Stimulated activated effector memory CD8-positive, alpha-beta T cell treated with anti-CD3 and anti-CD28 coated beads, Interleukin-12 subunit alpha, Interleukin-12 subunit beta, amount 100 ng/mL, for 72 hours (primary cell): Measurements from ENCODE around the gene ADAMTS12.
"Not testable (repeated sequence)": the region's sequence is repeated elsewhere in the genome, so short reads cannot be mapped to it uniquely, and the experiment has no call there.

Source experiments
- ATAC-seq: fragments of 150-1000 bp; cut with Tn5 transposase; 2 replicates; pipeline ENCODE4 v1.10.0; 2021
- DNase-seq, 2 donors: peaks; one replicate each; pipeline ENCODE4 v3.0.0; 2021 to 2022; ENCODE audit warnings: low spot score in 2 of 2
- H3K27ac Mint-ChIP-seq: one replicate; pipeline ENCODE4 v1.8.0; 2022; ENCODE audit warnings: mild to moderate bottlenecking, mixed read lengths
- H3K36me3 Mint-ChIP-seq: one replicate; pipeline ENCODE4 v1.8.0; 2022; ENCODE audit warnings: mild to moderate bottlenecking, mixed read lengths
- H3K4me1 Mint-ChIP-seq: one replicate; pipeline ENCODE4 v1.8.0; 2022; ENCODE audit warnings: mixed read lengths
- H3K4me3 Mint-ChIP-seq: one replicate; pipeline ENCODE4 v1.8.0; 2022; ENCODE audit warnings: mild to moderate bottlenecking, mixed read lengths
- H3K9me3 Mint-ChIP-seq: one replicate; pipeline ENCODE4 v1.8.0; 2022; ENCODE audit warnings: mixed read lengths

The ADAMTS12 gene

GRCh38 chr5:33883482-33883881 is 8.3 kb downstream of the ADAMTS12 start:
- no peaks in the 10 kb centered on the region for H3K4me1 Mint-ChIP-seq
- H3K9me3 Mint-ChIP-seq: no peaks in the 10 kb centered on the region
- DNase-seq (no peak), ATAC-seq (no peak)
- H3K36me3 Mint-ChIP-seq: no peaks in the 10 kb centered on the region
- no peak overlapping the region for H3K27ac Mint-ChIP-seq
- H3K4me3 Mint-ChIP-seq: no peak overlapping the region

GRCh38 chr5:33880319-33880718 is 11.5 kb downstream of the ADAMTS12 start:
- DNase-seq (no peak), ATAC-seq (no peak)
- Mint-ChIP-seq H3K4me3 (no peak overlapping the region), H3K27ac (no peak overlapping the region), H3K4me1 (no peaks in the 10 kb centered on the region), H3K9me3 (peaks cover 2% of the 10 kb centered on the region), H3K36me3 (no peaks in the 10 kb centered on the region)

DNA sequence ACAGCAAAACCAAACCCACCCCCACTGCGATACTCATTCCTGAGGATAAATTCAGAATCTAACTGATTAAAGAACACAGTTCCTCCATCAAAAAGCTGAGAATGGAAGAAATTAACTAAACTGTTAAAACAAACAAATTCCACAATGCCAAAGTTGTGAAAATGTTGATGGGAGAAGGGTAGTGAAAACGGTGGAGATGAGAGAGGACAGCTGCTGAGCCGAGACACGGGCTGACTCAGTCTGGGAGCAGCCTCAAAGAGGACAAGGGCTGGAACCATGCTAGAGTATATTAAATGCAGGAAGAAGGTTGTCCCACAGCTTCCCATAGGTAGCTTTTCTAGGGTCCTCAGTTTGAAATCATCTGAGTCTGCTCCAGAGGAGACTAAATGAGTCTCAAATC is 14.3 kb downstream of the ADAMTS12 start:
- Mint-ChIP-seq H3K4me1 (no peaks in the 10 kb centered on the region), H3K4me3 (no peak overlapping the region), H3K9me3 (peaks cover 2% of the 10 kb centered on the region), H3K27ac (no peak overlapping the region), H3K36me3 (no peaks in the 10 kb centered on the region)
- DNase-seq (no peak), ATAC-seq (no peak)

DNA sequence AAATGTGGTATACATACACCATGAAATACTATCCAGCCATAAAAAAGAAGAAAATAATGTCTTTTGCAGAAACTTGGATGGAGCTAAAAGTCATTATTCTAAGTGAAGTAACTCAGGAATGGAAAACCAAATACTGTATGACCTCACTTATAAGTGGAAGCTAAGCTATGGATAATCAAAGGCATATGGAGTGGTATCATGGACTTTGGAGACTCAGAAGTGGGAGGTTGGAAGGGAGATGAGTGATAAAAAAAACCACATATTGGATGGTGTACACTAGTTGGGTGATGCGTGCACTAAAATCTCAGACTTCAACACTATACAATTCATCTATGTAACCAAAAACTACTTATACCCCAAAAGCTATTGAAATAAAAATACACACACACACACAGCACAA is 24.5 kb downstream of the ADAMTS12 start:
- Mint-ChIP-seq H3K27ac (no peak overlapping the region), H3K36me3 (no peaks in the 10 kb centered on the region), H3K9me3 (peaks cover 11% of the 10 kb centered on the region), H3K4me1 (no peaks in the 10 kb centered on the region), H3K4me3 (no peak overlapping the region)
- DNase-seq (no peak), ATAC-seq (no peak)

- not testable (repeated sequence) for ATAC-seq, H3K4me3 Mint-ChIP-seq, H3K36me3 Mint-ChIP-seq, H3K4me1 Mint-ChIP-seq, DNase-seq, H3K27ac Mint-ChIP-seq, H3K9me3 Mint-ChIP-seq
Measured at GRCh38 chr5:33859177-33859576, 32.6 kb downstream of the ADAMTS12 start.

GRCh38 chr5:33857037-33857436 is 34.8 kb downstream of the ADAMTS12 start:
- Mint-ChIP-seq H3K4me1 (no peaks in the 10 kb centered on the region), H3K36me3 (no peaks in the 10 kb centered on the region), H3K27ac (no peak overlapping the region), H3K4me3 (no peak overlapping the region), H3K9me3 (no peaks in the 10 kb centered on the region)
- DNase-seq (no peak), ATAC-seq (no peak)

- Mint-ChIP-seq H3K36me3 (no peaks in the 10 kb centered on the region), H3K9me3 (no peaks in the 10 kb centered on the region), H3K27ac (no peak overlapping the region), H3K4me3 (no peak overlapping the region), H3K4me1 (peaks cover 2% of the 10 kb centered on the region)
- ATAC-seq: no peak
- no peak for DNase-seq
Measured at GRCh38 chr5:33855396-33855795, 36.4 kb downstream of the ADAMTS12 start.

DNA sequence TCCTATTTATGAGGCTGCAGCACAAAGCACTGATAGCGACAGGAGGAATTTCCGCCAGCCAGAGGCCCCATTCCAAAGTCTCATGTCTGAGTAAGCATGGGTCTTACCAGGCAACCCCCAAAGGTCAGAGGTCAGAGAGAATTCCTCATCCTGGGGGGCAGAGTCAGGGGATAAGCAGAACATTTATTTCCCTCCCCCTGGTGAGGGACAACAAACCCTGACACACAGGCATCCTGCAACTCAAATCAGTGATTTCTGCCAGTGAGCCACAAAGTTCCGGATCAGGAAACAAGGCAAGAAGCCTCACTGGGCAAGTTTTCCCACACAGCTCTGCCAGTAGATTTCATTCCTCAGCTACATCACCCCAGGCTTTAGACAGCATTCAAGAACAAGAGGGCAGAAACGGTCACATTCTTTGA is 37.0 kb downstream of the ADAMTS12 start:
- DNase-seq: no peak
- no peak overlapping the region for H3K4me3 Mint-ChIP-seq

DNA sequence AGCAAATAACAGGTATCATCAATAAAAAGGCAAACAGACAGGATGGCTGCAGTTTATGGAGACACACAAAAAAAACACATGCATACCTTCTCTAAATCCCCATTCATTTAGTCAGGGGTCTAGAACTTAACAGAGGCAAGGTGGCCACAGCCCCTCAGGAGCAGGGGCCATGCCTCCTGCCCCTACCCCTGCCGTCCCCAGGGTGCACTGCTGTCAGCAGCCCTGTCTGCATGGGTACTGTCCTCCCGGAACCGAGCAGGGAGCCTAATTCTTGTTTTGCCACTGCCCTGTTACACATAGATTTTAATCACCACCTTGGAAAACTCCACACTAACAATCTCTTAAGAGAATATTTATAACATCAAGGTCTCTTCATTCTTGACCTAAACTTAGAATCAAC is 39.0 kb downstream of the ADAMTS12 start:
- ATAC-seq: no peak
- peaks cover 8% of the 10 kb centered on the region for H3K4me1 Mint-ChIP-seq
- no peak overlapping the region for H3K4me3 Mint-ChIP-seq
- H3K9me3 Mint-ChIP-seq: no peaks in the 10 kb centered on the region
- no peaks in the 10 kb centered on the region for H3K36me3 Mint-ChIP-seq
- no peak for DNase-seq
- no peak overlapping the region for H3K27ac Mint-ChIP-seq

More for the DNA sequence above, 37.0 kb downstream of the ADAMTS12 start:
- Mint-ChIP-seq H3K4me1 (peaks cover 8% of the 10 kb centered on the region), H3K9me3 (no peaks in the 10 kb centered on the region), H3K36me3 (no peaks in the 10 kb centered on the region), H3K27ac (no peak overlapping the region)
- no peak for ATAC-seq

DNA sequence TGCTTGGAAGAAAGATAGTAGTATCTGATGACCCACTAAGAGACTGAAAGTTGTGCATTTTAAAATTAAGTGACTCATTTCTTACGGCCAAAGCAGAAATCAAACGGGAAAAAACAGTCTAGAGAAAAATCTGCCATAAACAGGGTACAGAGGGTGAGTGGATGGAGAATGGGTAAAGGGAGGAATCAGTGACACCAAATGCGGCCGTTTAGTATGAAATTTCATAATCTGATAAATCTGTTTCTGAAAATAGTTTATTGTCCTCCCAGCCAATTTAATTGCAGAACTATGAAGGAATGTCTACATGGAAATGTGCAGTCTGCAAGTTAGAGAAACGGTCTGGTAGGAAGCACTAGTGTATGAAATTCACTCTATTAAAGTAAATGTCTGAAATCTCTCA is 39.5 kb downstream of the ADAMTS12 start:
- Mint-ChIP-seq H3K9me3 (no peaks in the 10 kb centered on the region), H3K4me1 (peaks cover 8% of the 10 kb centered on the region), H3K4me3 (no peak overlapping the region), H3K27ac (no peak overlapping the region), H3K36me3 (no peaks in the 10 kb centered on the region)
- ATAC-seq (no peak), DNase-seq (no peak)

GRCh38 chr5:33850100-33850594 is 41.6 kb downstream of the ADAMTS12 start:
- H3K36me3 Mint-ChIP-seq: no peaks in the 10 kb centered on the region
- H3K9me3 Mint-ChIP-seq: no peaks in the 10 kb centered on the region
- no peak overlapping the region for H3K4me3 Mint-ChIP-seq
- peak in 1 of 2 donors; percentile 56 for DNase-seq
- peak; percentile 92 for ATAC-seq
- peaks cover 8% of the 10 kb centered on the region for H3K4me1 Mint-ChIP-seq
- no peak overlapping the region for H3K27ac Mint-ChIP-seq

DNA sequence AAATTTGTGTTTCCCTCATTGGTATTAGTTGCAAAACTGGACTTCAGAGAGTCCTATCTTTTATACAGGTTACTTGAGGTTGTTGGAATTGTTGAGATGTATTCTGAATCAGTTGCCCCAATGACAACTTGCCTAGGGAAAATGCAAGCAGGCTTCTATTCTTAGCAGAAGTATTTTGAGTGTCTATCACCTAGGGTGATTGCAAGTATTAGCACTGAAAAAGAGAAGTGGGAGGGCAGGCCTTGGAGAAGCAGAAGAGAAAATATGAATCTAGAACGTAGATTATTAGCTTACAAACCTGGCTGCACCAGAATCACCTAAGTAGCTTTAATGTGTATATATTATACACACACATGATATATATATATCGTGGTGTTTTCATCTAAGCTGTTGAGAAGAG is 43.2 kb downstream of the ADAMTS12 start:
- H3K27ac Mint-ChIP-seq: no peak overlapping the region
- no peak for DNase-seq
- H3K4me3 Mint-ChIP-seq: no peak overlapping the region
- no peak for ATAC-seq
- H3K4me1 Mint-ChIP-seq: peaks cover 8% of the 10 kb centered on the region
- H3K9me3 Mint-ChIP-seq: peaks cover 3% of the 10 kb centered on the region
- H3K36me3 Mint-ChIP-seq: no peaks in the 10 kb centered on the region

GRCh38 chr5:33846851-33847250 is 44.9 kb downstream of the ADAMTS12 start:
- DNase-seq (no peak), ATAC-seq (no peak)
- Mint-ChIP-seq H3K4me3 (no peak overlapping the region), H3K4me1 (peaks cover 8% of the 10 kb centered on the region), H3K9me3 (peaks cover 3% of the 10 kb centered on the region), H3K27ac (no peak overlapping the region), H3K36me3 (no peaks in the 10 kb centered on the region)

GRCh38 chr5:33843579-33843978 is 48.2 kb downstream of the ADAMTS12 start:
- Mint-ChIP-seq H3K4me3 (no peak overlapping the region), H3K36me3 (no peaks in the 10 kb centered on the region), H3K4me1 (no peaks in the 10 kb centered on the region), H3K27ac (no peak overlapping the region), H3K9me3 (peaks cover 3% of the 10 kb centered on the region)
- no peak for DNase-seq
- no peak for ATAC-seq

DNA sequence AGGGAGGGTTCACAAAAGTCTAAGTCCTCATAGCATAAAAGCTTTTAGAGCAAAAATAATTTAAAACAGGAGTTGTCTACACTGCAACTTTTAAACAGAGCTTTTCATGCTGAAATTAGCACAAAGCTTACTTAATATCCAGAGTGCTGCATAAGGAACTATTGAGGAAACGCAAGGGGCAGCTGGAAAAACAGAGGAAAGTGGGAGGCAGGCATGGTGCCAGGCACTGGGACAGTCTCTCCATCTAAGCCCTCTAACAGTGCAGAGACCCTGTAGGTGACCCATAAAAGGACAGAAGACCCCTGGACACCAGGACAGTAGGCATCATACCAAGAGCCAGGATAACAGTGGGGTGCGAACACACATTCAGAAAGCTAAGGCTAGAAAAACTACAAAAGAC is 49.3 kb downstream of the ADAMTS12 start:
- H3K9me3 Mint-ChIP-seq: peaks cover 3% of the 10 kb centered on the region

DNA sequence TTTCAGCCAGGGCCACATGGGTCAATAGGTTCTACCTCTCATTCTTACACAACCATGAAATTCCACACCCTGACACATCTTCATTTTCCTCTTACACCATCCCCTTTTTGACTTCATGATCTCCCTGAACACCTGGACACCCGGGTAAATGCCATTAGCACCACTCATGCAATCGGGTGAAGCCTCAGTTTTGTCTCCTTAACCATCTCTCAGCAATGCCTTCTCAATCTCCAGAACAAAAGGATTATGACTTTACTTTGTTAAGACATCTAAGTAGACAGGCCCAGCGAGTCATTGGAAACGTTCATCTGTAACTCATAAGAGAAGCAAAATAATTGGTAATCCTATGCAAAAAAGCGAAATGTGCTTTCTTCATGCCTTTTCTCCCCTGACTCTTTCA is 49.9 kb downstream of the ADAMTS12 start:
- no peaks in the 10 kb centered on the region for H3K4me1 Mint-ChIP-seq
- H3K9me3 Mint-ChIP-seq: peaks cover 3% of the 10 kb centered on the region
- no peak overlapping the region for H3K27ac Mint-ChIP-seq
- no peak overlapping the region for H3K4me3 Mint-ChIP-seq
- H3K36me3 Mint-ChIP-seq: no peaks in the 10 kb centered on the region
- ATAC-seq (no peak), DNase-seq (no peak)

More for the DNA sequence above, 49.3 kb downstream of the ADAMTS12 start:
- Mint-ChIP-seq H3K4me1 (no peaks in the 10 kb centered on the region), H3K4me3 (no peak overlapping the region), H3K36me3 (no peaks in the 10 kb centered on the region), H3K27ac (no peak overlapping the region)
- no peak for ATAC-seq
- no peak for DNase-seq
